Measurements from ENCODE around the gene EGF. TPM values are rescaled to one million over a fixed set of nuclear protein-coding genes. Genes with fewer than 3 reads are reported as not detected.
A peak's percentile ranks its signal among the peaks of the same experiment; 100 is the strongest.

Gene EGF
- total RNA-seq, 2 donors from 2014 or later: 7.4 to 13.4 TPM

GRCh38 chr4:109999585-109999912 lies 86.9 kb downstream of the EGF start:
- Histone ChIP-seq H3K27me3 (no peaks in the 10 kb centered on the region), H3K9me3 (no peaks in the 10 kb centered on the region), H3K4me1 (no peaks in the 10 kb centered on the region), H3K4me3 (no peak overlapping the region), H3K36me3 (no peaks in the 10 kb centered on the region), H3K27ac (no peak overlapping the region)
- no peak for TF ChIP-seq CTCF (IDR thresholded peaks at IDR 0.05)
- no peak for DNase-seq (ENCODE audit: low spot score)

- TF ChIP-seq CTCF (IDR thresholded peaks at IDR 0.05): no peak
- Histone ChIP-seq H3K9me3 (no peaks in the 10 kb centered on the region), H3K4me1 (no peaks in the 10 kb centered on the region), H3K36me3 (no peaks in the 10 kb centered on the region), H3K4me3 (no peak overlapping the region), H3K27ac (no peak overlapping the region), H3K27me3 (no peaks in the 10 kb centered on the region)
- DNase-seq (ENCODE audit: low spot score): no peak
Measured at GRCh38 chr4:110002326-110002725, 89.6 kb downstream of the EGF start.

- H3K36me3 ChIP-seq: no peaks in the 10 kb centered on the region
- no peaks in the 10 kb centered on the region for H3K27me3 ChIP-seq
- H3K27ac ChIP-seq: no peak overlapping the region
- no peak for DNase-seq (ENCODE audit: low spot score)
- no peak for TF ChIP-seq CTCF (IDR thresholded peaks at IDR 0.05)
- H3K9me3 ChIP-seq: no peaks in the 10 kb centered on the region
- no peak overlapping the region for H3K4me3 ChIP-seq
- H3K4me1 ChIP-seq: no peaks in the 10 kb centered on the region
Measured at GRCh38 chr4:110003401-110004187, 90.9 kb downstream of the EGF start.

- no peak for DNase-seq (ENCODE audit: low spot score)
- Histone ChIP-seq H3K36me3 (no peaks in the 10 kb centered on the region), H3K27me3 (no peaks in the 10 kb centered on the region), H3K4me1 (no peaks in the 10 kb centered on the region), H3K4me3 (no peak overlapping the region), H3K27ac (no peak overlapping the region), H3K9me3 (no peaks in the 10 kb centered on the region)
- TF ChIP-seq CTCF (IDR thresholded peaks at IDR 0.05): no peak
Measured at GRCh38 chr4:110004556-110004955, 91.9 kb downstream of the EGF start.

- Histone ChIP-seq H3K36me3 (no peaks in the 10 kb centered on the region), H3K4me3 (no peak overlapping the region), H3K4me1 (no peaks in the 10 kb centered on the region), H3K27me3 (no peaks in the 10 kb centered on the region), H3K9me3 (no peaks in the 10 kb centered on the region), H3K27ac (no peak overlapping the region)
- DNase-seq (ENCODE audit: low spot score): no peak
- TF ChIP-seq CTCF (IDR thresholded peaks at IDR 0.05): peak; percentile 55 to 75
Measured at GRCh38 chr4:110005461-110006056, 92.9 kb downstream of the EGF start.

All from right atrium auricular region (tissue), 2 donors.